ENCODE data around the gene TAX1BP1. TPM values are rescaled to one million over a fixed set of nuclear protein-coding genes. Genes with fewer than 3 reads are reported as not detected.

The TAX1BP1 gene
- total and polyA plus RNA-seq, 4 donors, result 35.7 to 57.1 (median 52.9) TPM

Other genes with a start within 250 kb of the TAX1BP1 start
- gene HIBADH, start 77.3 kb upstream of the TAX1BP1 start, total RNA-seq, result 10 to 100 TPM; 27.7 to 56.6 TPM
- 10 to 100 TPM; 59.7 to 78.9 TPM for gene HIBADH, start 77.3 kb upstream of the TAX1BP1 start, polyA plus RNA-seq

Data from liver (tissue), 4 donors.